Right lobe of liver (tissue), 6 donors: ENCODE data around the gene SPAG5. TPM values are rescaled to one million over a fixed set of nuclear protein-coding genes. Genes with fewer than 3 reads are reported as not detected.
A peak's percentile ranks its signal among the peaks of the same experiment; 100 is the strongest.

Source experiments
- ATAC-seq, 4 donors: fragments of 200-7000 bp; cut with Tn5 transposase; one replicate each; pipeline ENCODE4 v1.9.1; 2020; ENCODE audit warnings: mild to moderate bottlenecking in 4 of 4, moderate library complexity in 4 of 4
- DNase-seq, 3 donors: peaks; one replicate each; pipeline ENCODE4 v3.0.0-alpha.2; 2020
- H3K27ac ChIP-seq, 3 donors: fragments of 200-600 bp; one replicate each; pipeline ENCODE4 v1.8.0; 2022
- H3K27me3 ChIP-seq, 2 donors: fragments of 200-600 bp; one replicate each; pipeline ENCODE4 v1.8.0; 2022
- H3K36me3 ChIP-seq, 4 donors: fragments of 200-600 bp; sonication (generic) in 1 of 4; one replicate each; pipeline versions ENCODE4 v1.5.1 to v1.8.0; 2017 to 2022; ENCODE audit warnings: control low read depth in 1 of 4
- H3K4me1 ChIP-seq, 4 donors: fragments of 200-600 bp; sonication (generic) in 1 of 4; one replicate each; pipeline versions ENCODE4 v1.5.1 to v1.8.0; 2017 to 2022; ENCODE audit warnings: control low read depth in 1 of 4
- H3K4me3 ChIP-seq, 3 donors: fragments of 200-600 bp; one replicate each; pipeline ENCODE4 v1.8.0; 2022
- H3K9me3 ChIP-seq, 4 donors: fragments of 200-600 bp; sonication (generic) in 1 of 4; one replicate each; pipeline versions ENCODE4 v1.5.1 to v1.8.0; 2017 to 2022; ENCODE audit warnings: control low read depth in 1 of 4
- POLR2A ChIP-seq: fragments of 450-650 bp; IDR thresholded peaks from one replicate; pipeline ENCODE4 v1.6.1; 2017; ENCODE audit warnings: antibody characterized with exemption, mild to moderate bottlenecking
- WGBS: methylation state at CpG from one replicate; pipeline ENCODE4 v1.1.6; 2018; ENCODE audit warnings: low coverage, low lambda C conversion rate; ENCODE audit not compliant: insufficient coverage; ENCODE audit errors: missing lambda C conversion rate; 5-methylcytosine and 5-hydroxymethylcytosine counted together
- intact Hi-C, 2 donors: fragments of 100-400 bp; cut with DNase I; formaldehyde crosslinking; loops; one replicate each; pipeline versions ENCODE4 v1.11.2 to v1.14.1; 2022
- total RNA-seq, 6 experiments: library from RNA; depleted of rRNA in 2 of 6; stranded (reverse); fragments of >200 nt in 2 of 6; fragmentation: NEBNext Ultra II Directional in 3 of 6; extraction: Animal tissue kit (Norgen Biotek cat#: 25700) in 3 of 6; gene quantifications; one replicate each; pipeline versions ENCODE4 v1.1.0 to v1.2.4, GENCODE V29; 2016 to 2023
- TF ChIP-seq, protein P1 (sequence below), 4 donors: fragments of 200-600 bp in 3 of 4; fragments of 450-650 bp in 1 of 4; IDR thresholded peaks; one replicate each; pipeline versions ENCODE4 v1.5.1 to v1.8.0; 2016 to 2022; ENCODE audit warnings: antibody characterized with exemption in 4 of 4, mild to moderate bottlenecking in 2 of 4
- donor health status: DM: no; HTN: yes; CAD: no.
- donor health status: DM: no; HTN: no; CAD: no.
- donor health status: DM: no; HTN: no; CAD: no.
- donor health status: DM: no; HTN: yes; CAD: no.
- donor health status: DM: no; HTN: yes; CAD: no.

SPAG5 gene
- total RNA-seq, 6 experiments from 2014 or later = 8.4 to 14.1 (median 11.3) TPM

DNA sequence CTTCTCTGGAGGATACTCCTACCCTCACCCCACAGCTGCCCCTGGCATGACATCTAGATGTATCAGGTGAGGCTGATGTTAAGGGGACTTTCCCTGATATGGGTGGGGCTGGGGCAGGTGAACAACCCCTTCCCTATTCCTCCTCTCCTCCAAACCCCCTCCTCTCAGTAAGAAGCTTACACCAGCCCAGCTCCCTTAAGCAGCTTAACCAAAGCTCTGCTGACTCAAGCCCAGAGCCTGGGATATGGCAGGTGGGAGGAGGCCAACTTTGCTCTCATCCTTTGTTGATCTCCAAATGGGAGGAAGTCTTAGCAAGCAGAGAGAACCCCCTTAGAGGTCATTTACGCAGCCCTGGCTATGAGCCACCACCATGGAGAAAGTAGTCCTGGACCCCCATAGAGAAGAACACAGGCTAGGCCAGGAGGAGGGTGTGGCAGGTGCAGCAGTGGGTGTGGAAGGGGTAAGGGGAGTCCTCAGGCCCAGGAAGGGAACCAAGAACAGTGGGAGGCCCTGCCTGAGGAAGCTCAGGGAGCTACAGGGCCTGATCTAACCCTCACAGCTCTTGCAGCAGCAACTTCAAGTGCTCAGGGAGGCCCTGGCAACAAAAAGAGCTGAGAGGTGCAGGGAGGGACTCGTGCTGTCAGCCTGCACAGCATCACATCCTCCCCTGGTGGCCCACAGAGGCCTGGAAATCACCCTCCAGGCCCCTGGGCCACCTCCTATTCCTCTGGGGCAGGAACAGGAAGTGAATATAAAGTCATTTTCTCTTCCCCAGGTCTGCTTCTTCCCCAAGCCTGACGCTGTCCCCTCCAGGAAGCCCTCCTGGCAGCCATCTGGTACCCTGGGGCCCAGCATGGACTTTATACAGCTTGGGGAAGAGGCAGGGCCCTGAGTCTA, 49.3 kb downstream of the SPAG5 start:
- no peak for TF ChIP-seq POLR2A
- TF ChIP-seq, protein P1, sequence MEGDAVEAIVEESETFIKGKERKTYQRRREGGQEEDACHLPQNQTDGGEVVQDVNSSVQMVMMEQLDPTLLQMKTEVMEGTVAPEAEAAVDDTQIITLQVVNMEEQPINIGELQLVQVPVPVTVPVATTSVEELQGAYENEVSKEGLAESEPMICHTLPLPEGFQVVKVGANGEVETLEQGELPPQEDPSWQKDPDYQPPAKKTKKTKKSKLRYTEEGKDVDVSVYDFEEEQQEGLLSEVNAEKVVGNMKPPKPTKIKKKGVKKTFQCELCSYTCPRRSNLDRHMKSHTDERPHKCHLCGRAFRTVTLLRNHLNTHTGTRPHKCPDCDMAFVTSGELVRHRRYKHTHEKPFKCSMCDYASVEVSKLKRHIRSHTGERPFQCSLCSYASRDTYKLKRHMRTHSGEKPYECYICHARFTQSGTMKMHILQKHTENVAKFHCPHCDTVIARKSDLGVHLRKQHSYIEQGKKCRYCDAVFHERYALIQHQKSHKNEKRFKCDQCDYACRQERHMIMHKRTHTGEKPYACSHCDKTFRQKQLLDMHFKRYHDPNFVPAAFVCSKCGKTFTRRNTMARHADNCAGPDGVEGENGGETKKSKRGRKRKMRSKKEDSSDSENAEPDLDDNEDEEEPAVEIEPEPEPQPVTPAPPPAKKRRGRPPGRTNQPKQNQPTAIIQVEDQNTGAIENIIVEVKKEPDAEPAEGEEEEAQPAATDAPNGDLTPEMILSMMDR (IDR thresholded peaks at IDR 0.05) = no peak
- intact Hi-C loops = loop anchor here (5.0 kb wide), 2 partner anchors 63 to 68 kb away; partner anchors contain the start of gene RSKR (in 1 of the 2)
- Histone ChIP-seq H3K36me3 (peaks cover 0 to 8% (median 4%) of the 10 kb centered on the region in 4 donors), H3K4me1 (peaks cover 0 to 17% (median 8%) of the 10 kb centered on the region in 4 donors), H3K27me3 (no peaks in the 10 kb centered on the region), H3K4me3 (no peak overlapping the region), H3K27ac (no peak overlapping the region), H3K9me3 (no peaks in the 10 kb centered on the region)
- ATAC-seq (no peak), DNase-seq (no peak)
- 61% methylated on average over 2 of the region's 3 CpGs for WGBS

DNA sequence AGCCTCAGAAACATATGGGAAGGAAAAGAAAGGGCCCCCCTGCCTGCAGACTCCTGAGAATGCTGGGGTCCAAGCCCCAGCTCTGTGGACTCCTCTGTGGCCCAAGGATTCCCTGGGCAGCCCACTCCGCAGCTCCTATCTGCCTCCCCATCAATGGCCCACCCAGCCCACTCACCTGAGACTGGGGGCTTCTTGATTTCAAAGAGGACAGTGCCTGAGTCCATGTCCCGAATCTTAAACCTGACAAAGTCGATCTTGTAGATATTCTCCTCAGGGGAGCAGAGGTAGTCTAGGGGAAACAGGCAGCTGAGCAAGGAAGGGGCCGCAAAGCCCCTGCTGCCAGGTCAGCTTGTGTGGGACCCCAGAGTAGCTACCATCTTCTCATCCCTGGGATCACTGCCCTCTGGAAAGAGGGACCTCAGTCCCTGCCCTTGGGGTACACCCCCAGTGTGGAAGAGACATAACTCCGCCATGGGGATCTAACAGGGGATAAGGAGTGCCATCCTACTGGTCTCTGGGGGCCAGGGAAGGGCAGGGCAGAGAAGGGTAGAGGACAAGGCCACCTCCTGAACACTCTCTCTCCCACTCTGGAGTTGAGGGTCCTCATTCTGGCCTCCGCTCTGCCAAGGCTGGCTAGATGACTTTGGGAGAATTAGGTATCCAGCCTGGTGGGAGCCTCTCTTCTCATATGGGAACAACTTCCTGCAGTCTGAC, 50.3 kb downstream of the SPAG5 start:
- no peaks in the 10 kb centered on the region for H3K36me3 ChIP-seq
- ATAC-seq = no peak
- 58% methylated on average over 3 of the region's 6 CpGs for WGBS
- TF ChIP-seq POLR2A = no peak
- TF ChIP-seq, protein P1 (IDR thresholded peaks at IDR 0.05) = no peak
- intact Hi-C loops = loop anchor here (5.0 kb wide), 2 partner anchors 64 to 69 kb away; partner anchors contain the start of gene RSKR (in 1 of the 2)
- no peak for DNase-seq
- no peaks in the 10 kb centered on the region for H3K27me3 ChIP-seq
- H3K4me1 ChIP-seq = peaks cover 0 to 9% (median 4%) of the 10 kb centered on the region in 4 donors
- no peak overlapping the region for H3K27ac ChIP-seq
- no peaks in the 10 kb centered on the region for H3K9me3 ChIP-seq
- no peak overlapping the region for H3K4me3 ChIP-seq

DNA sequence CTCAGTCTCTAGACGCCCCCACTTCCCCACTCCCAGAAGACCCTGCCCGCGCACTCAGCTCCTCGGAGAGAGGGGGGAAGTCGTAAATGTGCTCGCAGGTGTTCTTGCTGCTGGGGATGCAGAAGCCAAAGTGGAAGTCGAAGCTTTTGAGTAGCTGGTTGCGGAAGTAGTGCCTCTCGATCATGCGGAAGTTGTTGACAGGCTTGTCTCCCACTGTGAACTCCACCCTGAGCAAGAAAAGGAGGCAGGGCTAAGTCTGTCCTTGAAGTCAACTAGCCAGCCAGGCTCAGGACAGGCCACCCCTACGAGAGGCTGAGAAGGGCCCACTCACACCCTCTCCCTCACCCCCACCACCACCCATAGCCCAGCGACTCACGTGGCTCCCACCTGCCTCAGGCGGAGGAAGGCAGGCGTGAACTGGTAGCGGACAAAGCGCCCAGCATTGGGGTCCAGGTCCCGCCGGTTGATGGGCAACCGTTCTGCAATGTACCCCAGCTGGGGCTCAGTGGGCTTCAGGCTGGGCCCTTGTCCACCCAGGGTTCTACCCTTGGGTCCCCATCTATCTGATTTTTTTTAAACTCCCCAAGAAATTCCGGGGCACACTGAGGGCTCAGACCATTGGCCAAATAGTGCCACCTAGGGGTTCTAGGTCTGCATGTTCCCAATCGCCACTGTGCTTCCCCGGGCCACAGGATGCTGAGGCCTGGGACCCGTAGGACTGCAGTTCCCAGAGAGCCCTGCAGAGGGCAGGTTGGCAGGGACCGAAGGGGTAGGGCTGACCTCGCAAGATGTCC, 51.0 kb downstream of the SPAG5 start:
- H3K4me3 ChIP-seq = no peak overlapping the region

More for the DNA sequence above, 51.0 kb downstream of the SPAG5 start:
- H3K27me3 ChIP-seq = no peaks in the 10 kb centered on the region
- no peak for TF ChIP-seq POLR2A
- TF ChIP-seq, protein P1 (IDR thresholded peaks at IDR 0.05) = peak; percentile 91 to 96 (median 94)
- H3K27ac ChIP-seq = peak overlapping the region in 1 of 3 donors; percentile 29
- H3K9me3 ChIP-seq = no peaks in the 10 kb centered on the region
- peak; percentile 79 to 86 (median 83) for DNase-seq
- H3K4me1 ChIP-seq = peaks cover 0 to 3% (median 1%) of the 10 kb centered on the region in 4 donors
- 65% methylated on average over 19 of the region's 26 CpGs for WGBS
- ATAC-seq = peak; percentile 74 to 78 (median 76)
- intact Hi-C loops = loop anchor here (5.0 kb wide), 2 partner anchors 64 to 69 kb away; partner anchors contain the start of gene RSKR (in 1 of the 2)
- H3K36me3 ChIP-seq = no peaks in the 10 kb centered on the region
